Stimulated activated CD8-positive, alpha-beta memory T cell treated with anti-CD3 and anti-CD28 coated beads, Interleukin-15, amount 100 ng/mL, for 24 hours (primary cell): Measurements from ENCODE around the gene NPNT.

ENCODE experiments used
- DNase-seq: peaks from one replicate; pipeline ENCODE4 v3.0.0-alpha.2; 2020; ENCODE audit warnings: low read depth

NPNT gene

DNA sequence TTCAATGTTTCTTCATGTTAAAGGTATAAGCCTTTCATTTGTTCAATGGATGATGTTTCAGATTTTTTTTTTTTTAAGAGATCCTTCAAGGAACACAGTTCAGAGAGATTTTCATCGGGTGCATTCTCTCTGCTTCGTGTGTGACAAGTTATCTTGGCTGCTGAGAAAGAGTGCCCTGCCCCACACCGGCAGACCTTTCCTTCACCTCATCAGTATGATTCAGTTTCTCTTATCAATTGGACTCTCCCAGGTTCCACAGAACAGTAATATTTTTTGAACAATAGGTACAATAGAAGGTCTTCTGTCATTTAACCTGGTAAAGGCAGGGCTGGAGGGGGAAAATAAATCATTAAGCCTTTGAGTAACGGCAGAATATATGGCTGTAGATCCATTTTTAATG, 75.8 kb downstream of the NPNT start:
- DNase-seq: no peak

DNA sequence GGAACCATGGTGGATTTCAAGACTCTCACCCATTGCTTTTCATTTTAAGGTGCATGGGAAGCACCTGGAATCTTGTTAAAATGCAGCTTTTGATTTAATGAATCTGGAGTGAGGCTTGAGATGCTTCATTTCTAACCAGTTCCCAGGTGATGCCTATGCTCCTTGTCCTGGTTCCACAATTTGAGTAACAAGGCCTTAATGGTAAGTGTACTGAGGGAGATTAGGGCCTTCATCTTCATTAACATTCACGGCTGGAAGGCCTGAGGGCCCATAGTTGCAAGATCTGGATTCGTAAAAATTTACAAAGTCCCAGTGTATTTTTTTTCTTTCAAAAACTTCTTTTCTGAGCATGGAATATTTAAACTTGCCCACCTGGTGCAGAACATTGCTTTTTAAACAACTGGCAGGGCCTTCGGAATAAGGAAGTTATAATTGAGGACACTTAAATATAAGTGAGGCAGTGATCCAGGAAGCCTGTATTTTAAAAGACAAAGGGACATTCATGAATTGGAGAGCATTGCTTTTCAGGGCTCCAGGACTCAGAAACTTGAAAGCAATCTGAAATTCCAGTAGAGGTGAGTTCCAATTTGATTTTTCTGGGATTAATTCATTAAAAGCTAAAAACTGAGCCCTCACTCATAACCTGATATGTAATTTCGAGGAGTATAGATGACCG, 77.8 kb downstream of the NPNT start:
- no peak for DNase-seq

DNA sequence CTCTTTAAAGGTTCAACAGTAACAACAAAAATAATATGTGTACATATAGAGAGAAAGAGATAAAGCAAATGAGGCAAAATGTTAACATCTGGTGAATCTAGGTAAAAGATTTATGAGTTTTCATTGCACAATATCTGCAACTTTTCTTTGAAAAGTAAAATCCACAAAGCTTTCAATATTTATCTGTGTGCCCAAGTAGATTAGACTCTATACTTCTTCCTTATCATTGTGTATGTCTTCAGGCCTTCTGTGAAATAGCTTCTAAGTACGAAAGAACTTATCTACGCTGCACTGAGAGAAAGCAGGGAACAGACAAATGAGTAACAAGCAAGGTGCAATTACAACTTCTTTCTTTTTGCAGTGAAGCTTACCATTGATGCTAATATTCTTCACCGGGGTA, 81.6 kb downstream of the NPNT start:
- DNase-seq: no peak

DNA sequence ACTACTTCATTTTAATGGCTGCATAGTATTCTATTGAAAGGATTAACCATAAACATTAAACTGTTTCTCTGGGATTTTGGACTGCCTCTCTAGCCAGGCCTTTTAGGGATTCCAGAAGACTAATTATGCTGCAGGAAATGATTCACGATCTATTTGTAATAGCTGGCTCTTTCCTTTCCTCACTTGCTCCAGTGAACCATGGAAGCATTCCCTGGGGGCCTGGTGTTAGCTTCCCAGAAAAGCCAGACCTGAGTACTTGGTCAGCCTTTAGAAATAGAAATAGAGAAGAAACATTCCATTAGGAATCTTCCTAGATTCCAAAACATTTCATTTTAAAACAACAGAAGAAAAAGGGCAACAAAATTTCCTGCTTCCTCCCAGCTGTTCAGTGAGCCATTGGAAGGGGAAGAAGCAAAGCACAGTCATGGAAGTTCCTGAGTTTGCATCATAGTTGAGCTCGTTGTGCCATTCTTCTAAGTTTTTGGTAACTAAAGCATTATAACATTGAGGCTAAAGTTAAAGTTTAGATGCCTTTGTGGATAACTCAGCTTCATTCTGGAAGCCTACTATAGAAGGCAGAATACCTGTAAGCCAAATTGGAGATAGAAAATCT, 83.5 kb downstream of the NPNT start:
- no peak for DNase-seq

DNA sequence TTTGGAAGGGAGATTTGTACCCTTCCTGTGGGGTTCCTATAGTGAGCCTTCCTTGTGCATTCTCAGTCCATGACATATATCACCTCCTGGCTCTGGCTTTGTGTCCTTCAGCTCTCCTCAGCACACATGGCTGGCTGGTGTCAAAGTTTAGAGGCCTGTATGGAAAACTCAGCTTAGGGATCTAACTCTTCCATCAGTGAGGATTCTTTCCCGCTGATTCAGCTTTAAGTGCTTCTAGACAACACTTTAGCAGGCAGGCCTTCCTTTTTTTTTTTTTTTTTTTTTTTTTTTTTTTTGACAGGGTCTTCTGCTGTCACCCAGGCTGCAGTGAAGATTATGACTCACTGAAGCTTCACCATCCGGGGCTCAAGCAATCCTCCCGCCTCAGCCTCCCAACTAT, 84.2 kb downstream of the NPNT start:
- no peak for DNase-seq

DNA sequence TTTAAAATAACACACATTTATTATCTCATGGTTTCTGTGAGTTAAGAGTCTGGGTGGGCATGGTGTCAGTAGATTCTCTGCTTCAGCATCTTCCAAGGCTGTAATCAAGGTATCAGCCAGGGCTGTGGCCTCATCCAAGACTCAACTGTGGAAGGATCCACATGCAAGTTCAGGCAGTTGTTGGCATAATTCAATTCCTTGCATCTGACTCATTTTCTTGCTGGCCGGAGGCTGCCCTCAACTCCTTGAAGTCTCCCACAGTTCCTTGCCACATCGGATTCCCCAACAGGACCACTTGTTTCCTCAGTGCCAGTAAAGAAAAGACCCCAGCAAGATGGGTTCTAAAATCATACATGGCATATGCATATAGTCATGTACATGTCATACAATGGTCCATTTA, 93.4 kb downstream of the NPNT start:
- DNase-seq: no peak

DNA sequence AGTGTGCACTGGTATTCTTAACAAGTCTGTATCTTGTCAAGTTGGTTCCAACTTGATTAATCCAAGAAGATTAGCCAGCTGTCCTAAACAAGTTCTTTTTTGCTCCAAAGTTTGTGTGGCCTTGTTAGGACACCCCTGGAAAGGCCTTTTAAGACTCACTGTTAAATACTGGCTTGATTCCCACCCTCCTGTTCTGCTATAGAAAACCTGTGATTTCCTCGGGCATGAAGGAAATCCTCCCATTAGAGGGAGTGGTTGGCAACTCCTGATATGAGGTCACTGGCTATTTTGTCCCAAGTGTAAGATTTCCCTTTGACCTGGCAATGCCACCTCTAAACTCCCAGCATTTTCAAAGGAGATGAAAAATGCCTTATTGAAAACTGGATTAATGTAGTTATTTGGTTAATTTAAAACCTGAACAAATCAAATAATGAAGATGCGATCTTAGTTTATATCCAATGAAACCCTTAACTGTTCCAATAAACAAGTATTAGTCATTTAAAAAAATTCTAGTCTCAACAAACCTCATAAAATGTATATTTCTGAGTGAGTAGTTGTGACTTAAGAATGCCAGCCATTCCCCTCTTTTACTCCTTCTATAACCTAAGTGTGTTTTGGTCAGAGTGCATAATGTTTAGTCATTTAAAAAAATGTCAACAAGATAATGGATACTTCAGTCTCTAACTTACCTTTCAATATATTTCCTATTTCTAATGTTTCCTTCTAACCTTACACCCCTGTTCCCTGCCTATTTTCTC, 94.4 kb downstream of the NPNT start:
- DNase-seq: no peak

DNA sequence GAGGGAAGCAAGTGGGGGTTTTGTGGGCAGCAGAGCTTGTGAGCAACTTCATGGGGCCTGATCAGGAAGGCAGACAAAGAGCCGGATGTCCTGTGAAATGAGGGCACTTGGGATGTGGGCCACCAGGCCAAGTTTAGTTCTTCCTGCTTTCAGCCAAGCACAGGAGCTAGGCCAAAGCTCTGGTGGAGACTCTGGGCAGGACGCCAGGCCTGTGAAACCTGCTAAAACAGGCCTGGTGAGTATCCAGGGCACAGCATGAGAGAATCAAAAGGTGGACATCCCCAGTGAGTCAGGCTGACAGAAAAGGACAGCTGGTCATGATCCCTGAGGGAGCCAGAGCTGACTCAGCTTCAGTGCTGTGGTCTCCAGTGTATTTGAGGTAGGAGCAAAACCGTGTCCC, 95.7 kb downstream of the NPNT start:
- DNase-seq: no peak

DNA sequence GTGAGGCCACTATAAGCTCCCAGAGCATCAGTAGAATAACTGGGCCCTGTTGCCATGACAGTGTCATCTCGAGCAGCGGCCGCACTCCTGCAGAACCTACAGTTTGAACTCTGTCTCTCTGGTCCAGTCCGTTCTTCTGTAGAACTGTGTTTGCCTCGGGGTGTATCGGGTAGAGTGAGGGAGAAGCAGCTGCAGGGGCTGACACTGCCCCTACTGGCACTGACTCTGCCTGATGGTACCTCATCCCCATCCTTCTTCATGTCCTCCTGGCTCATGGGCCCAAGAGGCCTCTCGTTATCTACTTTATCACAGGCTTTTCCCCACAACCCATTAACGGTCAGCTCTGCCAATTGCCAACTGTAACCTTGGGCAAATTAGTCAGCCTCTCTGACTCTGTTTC, 96.5 kb downstream of the NPNT start:
- DNase-seq: no peak

DNA sequence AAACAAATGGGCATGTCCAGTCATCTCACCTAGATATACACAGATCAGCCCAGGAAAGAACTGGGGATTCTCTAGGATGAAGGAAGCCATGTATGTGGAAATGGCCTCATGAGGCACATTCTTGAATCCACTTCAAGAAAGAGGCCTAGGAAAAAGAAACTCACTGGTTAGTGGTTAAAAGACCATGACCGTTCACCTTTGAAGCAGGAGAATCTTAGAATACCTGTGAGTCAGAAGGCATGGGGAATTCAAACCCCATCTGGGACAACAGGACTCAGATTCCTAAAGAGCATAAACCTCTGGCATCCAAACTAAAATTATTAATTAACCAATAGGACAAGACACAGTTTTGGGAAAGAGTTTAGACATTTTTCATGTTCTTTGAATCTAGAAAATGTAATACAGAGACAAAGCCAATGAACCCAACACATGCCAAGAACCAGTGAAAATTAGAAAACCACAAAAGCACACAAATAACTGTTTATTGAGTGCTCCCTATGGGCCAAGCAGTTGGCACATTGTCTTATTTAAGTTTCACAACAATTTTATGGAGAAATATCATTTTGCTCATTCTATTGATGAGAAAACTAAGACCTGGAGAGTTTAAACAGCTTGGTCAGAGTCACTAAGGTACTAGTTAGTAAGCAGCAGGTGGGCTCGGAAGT, 97.5 kb downstream of the NPNT start:
- no peak for DNase-seq

DNA sequence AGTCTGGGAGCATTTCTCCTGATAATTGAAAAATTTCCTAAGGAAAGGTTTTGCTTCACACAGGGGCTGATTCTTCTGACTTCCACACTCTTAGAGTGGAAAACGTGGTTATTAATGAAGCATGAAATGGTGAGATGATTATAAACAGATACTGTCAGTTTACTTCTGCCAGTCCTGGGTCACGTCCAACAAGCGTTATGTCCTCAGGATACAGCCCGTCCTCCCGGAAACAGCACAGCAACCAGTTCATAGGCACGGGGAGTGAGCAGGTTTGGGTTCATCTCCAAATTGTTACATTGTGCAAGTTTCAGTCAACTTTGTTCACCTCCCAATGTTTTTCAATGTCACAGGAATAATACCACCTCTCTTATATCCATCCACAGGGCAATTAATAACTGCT, 98.8 kb downstream of the NPNT start:
- no peak for DNase-seq

DNA sequence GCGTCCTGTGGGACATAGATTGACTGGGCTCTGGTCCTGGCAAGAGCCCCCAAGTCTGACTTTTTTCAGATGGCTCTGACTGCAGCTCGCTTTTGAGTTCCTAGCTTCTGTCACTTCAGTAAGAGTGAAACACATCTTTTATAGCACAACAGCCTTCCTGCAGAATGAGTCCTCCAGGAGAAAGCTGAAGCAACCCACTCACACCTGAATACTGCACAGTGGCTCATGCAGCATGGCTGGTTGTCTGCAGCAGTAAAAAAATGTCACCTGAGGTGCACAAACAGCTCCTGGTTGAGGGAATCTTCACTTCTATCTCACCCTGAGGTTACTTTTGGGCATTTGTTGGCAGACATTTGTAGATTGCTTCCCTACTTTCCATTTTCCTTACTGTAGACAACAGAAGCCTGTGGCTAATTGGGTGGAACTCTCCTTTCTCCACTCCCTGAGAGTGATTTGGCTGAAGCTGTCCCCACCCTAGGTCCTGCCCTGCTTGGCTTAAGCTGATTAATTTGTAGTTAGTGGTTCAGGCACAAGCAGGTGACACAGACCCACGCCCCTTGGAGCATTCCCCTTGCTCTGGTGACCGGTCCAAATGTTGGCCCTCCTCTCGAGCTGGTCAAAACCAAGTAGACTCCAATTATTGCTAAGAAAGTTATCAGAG, 99.7 kb downstream of the NPNT start:
- DNase-seq: no peak

DNA sequence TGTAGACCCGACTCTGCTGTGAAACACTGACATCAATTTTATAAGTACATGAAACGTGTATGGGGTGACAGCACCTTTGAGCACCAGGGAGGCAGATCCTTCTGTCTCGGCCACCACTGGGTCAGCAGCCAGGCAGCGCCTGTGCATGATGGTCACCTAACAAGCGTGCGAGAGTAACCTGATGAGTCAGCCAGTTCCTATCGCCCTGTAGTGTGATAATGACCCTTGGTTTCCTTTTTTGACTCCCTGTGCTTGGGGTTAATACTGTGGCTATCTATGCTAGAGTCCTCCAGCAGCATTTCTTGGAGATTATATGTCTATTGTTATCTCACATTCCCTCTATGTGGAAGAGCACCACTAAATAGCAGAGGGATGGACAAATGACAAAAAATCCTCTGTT, 101.6 kb downstream of the NPNT start:
- no peak for DNase-seq

DNA sequence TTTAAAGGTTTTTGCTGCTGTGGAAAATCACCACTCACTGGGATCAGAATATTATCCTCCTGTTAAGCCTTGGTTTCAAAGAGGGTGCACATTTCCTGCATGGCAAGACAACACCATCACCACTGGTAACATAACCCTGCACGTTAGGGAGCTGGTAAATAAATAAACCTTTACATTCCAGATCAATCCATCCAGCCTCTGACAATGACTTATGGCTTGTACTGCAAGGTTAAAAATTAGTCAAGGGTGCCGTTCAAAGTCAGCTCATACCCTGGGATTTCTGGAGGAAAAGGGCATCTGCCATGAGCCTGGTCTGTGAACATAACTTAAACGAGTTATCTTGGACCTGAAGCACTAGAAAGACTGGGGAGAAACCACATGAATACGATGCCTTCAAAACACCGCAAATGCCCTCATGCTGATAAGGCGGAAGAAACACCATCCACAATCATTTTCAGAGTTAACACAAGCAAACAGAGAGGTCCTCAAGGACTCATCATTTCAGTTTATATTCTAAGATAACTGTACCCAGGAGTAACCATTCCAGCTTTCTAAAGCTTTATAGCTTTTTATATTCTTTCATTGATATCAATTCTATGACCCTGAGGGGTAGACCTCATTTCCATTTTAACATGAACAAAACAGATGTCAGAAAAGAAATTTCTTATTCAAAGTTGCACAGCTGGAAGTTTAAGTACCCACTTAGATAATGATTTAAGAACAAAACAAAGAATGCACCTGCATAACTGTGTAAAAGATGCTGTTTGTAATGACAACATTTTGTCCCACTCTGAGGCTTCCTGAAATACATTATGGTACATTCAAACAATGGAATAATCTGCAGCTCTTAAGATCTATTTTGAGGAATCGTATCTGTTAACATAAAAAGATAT, 103.1 kb downstream of the NPNT start:
- DNase-seq: no peak

DNA sequence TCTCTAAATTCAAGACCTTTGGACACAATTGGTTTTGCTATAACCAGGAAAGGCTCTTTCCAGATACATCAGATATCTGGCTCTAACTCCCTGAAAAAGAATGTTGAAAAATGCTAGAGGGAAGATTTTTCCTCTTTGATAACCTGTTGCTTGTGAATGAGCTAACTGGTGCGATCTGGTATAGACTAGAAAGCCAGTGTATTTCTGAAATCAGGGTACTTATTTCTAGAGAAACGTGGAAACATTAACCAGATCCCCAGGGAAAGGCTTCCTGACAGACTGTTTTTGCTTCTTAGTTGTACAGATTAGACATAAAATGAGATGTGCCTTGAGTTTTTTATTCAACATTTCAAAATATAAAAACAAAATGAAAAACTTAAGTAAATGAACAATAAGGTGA, 107.7 kb downstream of the NPNT start:
- DNase-seq: no peak

DNA sequence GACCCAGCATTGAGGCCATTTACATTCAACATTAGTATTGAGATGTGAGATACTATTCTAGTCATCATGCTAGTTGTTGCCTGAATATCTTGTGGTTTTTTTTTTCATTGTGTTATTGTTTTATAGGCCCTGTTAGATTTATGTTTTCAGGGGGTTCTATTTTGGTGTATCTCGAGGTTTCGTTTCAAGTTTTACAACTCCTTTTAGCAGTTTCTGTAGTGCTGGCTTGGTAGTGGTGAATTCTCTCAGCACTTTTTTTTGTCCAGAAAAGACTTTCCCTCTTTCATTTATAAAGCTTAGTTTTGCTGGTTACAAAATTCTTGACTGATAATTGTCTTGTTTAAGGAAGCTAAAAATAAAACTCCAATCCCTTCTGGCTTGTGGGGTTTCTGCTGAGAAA, 115.5 kb downstream of the NPNT start:
- no peak for DNase-seq

DNA sequence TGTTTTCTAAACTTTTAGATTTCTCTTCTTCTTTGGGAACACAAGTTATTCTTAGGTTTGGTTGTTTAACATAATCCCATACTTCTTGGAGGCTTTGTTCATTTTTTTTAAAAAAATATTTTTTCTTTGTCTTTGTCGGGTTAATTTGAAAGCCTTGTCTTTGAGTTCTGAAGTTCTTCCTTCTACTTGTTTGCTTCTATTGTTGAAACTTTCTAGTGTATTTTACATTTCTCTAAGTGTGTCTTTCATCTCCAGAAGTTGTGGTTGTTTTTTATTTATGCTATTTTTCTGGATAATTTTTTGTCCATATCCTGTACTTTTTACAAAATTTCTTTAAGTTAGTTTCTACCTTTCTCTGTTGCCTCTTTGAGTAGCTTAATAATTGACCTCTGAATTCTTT, 116.1 kb downstream of the NPNT start:
- no peak for DNase-seq

DNA sequence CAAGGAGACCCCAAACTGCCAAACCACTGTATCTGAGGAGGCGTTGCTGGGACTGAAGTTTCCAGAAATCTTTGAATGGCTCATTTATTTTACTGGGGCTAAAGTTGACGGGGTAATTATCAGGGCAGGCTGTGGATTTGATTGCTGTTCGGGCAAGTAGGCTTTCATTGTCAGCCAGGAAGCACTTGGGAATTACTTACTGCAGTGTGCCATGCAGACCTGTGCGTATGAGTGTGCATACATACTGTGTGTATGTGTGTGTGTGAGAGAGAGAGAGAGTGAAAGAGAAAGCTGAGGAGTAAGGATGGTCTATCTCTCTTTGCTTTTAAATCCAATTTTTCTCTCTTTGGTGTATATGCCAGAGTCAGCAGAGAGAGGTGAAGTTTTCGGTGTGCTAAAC, 122.7 kb downstream of the NPNT start:
- no peak for DNase-seq

DNA sequence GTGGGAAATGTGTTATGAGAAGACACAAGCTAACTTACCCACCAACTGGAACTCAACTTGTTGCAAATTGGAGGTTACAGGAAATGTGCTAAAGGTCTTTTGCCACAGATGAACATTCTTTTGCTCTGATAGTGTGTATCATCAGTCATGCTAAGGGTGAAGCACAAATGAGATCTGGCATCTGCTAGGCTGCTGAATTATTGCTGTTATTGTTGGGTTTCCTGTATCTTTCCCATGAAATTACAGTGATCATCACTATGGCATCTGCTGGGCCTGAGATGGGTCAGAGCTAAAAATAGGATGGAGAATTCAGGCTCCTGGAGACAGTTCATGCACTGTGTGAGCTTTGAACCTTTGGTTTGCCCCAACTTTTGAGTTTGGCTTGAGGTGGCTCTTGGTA, 124.5 kb downstream of the NPNT start:
- no peak for DNase-seq
